Measurements from ENCODE around the gene SLC46A2. TPM values are rescaled to one million over a fixed set of nuclear protein-coding genes. Genes with fewer than 3 reads are reported as not detected.

SLC46A2 gene
- total and polyA plus RNA-seq, 2 of the 8 experiments (the other 6 are each of a cell fraction or from before 2014, with no cell fraction given): 0.03 TPM; not detected in 1

DNA sequence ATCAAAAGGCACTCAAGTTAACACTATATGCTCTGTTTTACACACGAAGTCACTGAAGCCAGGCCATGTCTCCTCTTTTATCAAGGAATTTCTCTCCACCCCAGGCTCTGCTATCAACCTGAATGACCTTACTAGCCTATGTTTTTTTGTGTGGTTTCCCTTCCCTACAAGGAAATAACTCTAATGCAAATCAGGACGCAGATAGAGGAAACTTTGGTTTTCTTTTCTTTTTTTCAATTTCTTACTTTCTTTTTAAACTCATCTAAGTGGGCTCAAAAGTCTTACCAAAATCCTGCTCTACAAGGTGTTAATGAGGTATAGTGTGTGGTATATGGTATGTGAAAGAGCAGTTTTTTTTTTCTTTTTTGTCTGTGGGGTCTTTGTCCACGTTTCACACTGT is 5.5 kb upstream of the SLC46A2 start:
- WGBS, 2 experiments (ENCODE audit: extremely low coverage in 1 of 2, insufficient coverage in 1 of 2, insufficient read length in 1 of 2, insufficient replicate concordance in 2 of 2, low coverage in 1 of 2, low lambda C conversion rate in 2 of 2, missing lambda C conversion rate in 1 of 2): 77% methylated on average over 3 of the region's 3 CpGs; no CpG with 5 or more reads in 1 of the 2 experiments
- no peak for FAIRE-seq
- TF ChIP-seq CEBPB (IDR thresholded peaks at IDR 0.05; ENCODE audit: low read depth, low read length) (no peak), TAF7 (optimal IDR thresholded peaks at IDR 0.05; ENCODE audit: borderline replicate concordance, low read depth, low read length) (no peak), SIN3A (conservative IDR thresholded peaks at IDR 0.05 in 1 of 2, IDR thresholded peaks at IDR 0.05 in 1 of 2; ENCODE audit: low read depth in 1 of 2, low read length in 2 of 2) (no peak), POLR2AphosphoS5 (IDR thresholded peaks at IDR 0.05; ENCODE audit: low read depth, low read length) (no peak), JUND (IDR thresholded peaks at IDR 0.05; ENCODE audit: low read length) (no peak), CHD1 (IDR thresholded peaks at IDR 0.05; ENCODE audit: low read depth, low read length) (no peak), CTBP2 (IDR thresholded peaks at IDR 0.05; ENCODE audit: borderline replicate concordance, insufficient read depth, insufficient read length, low read length) (no peak), ASH2L (IDR thresholded peaks at IDR 0.05; ENCODE audit: low read length) (no peak), GTF2F1 (IDR thresholded peaks at IDR 0.05; ENCODE audit: borderline replicate concordance, low read depth, low read length) (no peak), HDAC6 (IDR thresholded peaks at IDR 0.05; ENCODE audit: low read depth, low read length) (no peak), EGR1 (IDR thresholded peaks at IDR 0.05; ENCODE audit: borderline replicate concordance, low read depth, low read length) (no peak), RXRA (IDR thresholded peaks at IDR 0.05; ENCODE audit: insufficient read depth, low read depth, low read length) (no peak), TEAD4 (IDR thresholded peaks at IDR 0.05; ENCODE audit: low read depth, low read length) (no peak), TCF12 (IDR thresholded peaks at IDR 0.05; ENCODE audit: low read depth, low read length) (no peak), BRCA1 (IDR thresholded peaks at IDR 0.05; ENCODE audit: low read depth, low read length) (no peak)
- TF ChIP-seq, protein P1, sequence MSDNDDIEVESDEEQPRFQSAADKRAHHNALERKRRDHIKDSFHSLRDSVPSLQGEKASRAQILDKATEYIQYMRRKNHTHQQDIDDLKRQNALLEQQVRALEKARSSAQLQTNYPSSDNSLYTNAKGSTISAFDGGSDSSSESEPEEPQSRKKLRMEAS (IDR thresholded peaks at IDR 0.05): no peak

More for the DNA sequence above, 5.5 kb upstream of the SLC46A2 start:
- Histone ChIP-seq H2BK15ac (ENCODE audit: low read length) (no peak overlapping the region), H2BK12ac (ENCODE audit: low read depth, low read length) (no peak overlapping the region), H3K18ac (ENCODE audit: extremely low read depth, low read length) (no peak overlapping the region), H3K23me2 (ENCODE audit: low read depth, low read length) (peaks cover 7% of the 10 kb centered on the region; the same call in 1 of the 2 replicates), H3K4me3 (ENCODE audit: extremely low read depth in 1 of 4, insufficient read depth in 2 of 4, low read depth in 3 of 4, low read length in 4 of 4) (no peak overlapping the region), H3K9ac (replicated peaks in 1 of 4; ENCODE audit: extremely low read depth in 1 of 4, low read depth in 3 of 4, low read length in 3 of 4) (no peak overlapping the region), H2BK20ac (ENCODE audit: low read length) (no peak overlapping the region), H3K23ac (ENCODE audit: insufficient read length) (no peak overlapping the region), H4K91ac (replicated peaks; ENCODE audit: insufficient read length, low read length) (no peak overlapping the region), H2AK5ac (ENCODE audit: low read depth, low read length) (no peak overlapping the region), H3K27me3 (replicated peaks in 1 of 4; ENCODE audit: control insufficient read depth in 3 of 4, extremely low read depth in 1 of 4, insufficient read depth in 3 of 4, low read length in 3 of 4) (peaks cover 0 to 14% (median 9%) of the 10 kb centered on the region in 4 experiments; a peak in 6 of 7 replicates), H3K4me1 (replicated peaks in 1 of 4; ENCODE audit: control insufficient read depth in 3 of 4, insufficient read depth in 4 of 4, low read length in 3 of 4) (no peaks in the 10 kb centered on the region), H2AFZ (ENCODE audit: low read length) (no peak overlapping the region), H4K8ac (ENCODE audit: extremely low read depth, insufficient read depth, low read length) (no peak overlapping the region), H3K79me2 (ENCODE audit: control insufficient read depth in 1 of 2, insufficient read depth in 2 of 2, low read length in 2 of 2) (no peaks in the 10 kb centered on the region), H4K5ac (ENCODE audit: insufficient read length, low read depth, low read length) (no peak overlapping the region), H3K4me2 (ENCODE audit: insufficient read depth in 1 of 2, low read depth in 2 of 2, low read length in 2 of 2) (no peak overlapping the region), H3K4ac (replicated peaks; ENCODE audit: insufficient read length, low read depth, low read length) (no peak overlapping the region), H2BK5ac (ENCODE audit: low read depth, low read length) (no peak overlapping the region), H3K14ac (ENCODE audit: insufficient read length) (no peak overlapping the region), H3K9me3 (ENCODE audit: insufficient read depth in 2 of 2, low read depth in 1 of 2, low read length in 1 of 2) (no peaks in the 10 kb centered on the region), H3K27ac (ENCODE audit: low read depth, low read length) (no peak overlapping the region), H4K20me1 (replicated peaks in 1 of 2; ENCODE audit: control insufficient read depth in 1 of 2, insufficient read depth in 2 of 2, low read length in 2 of 2) (no peaks in the 10 kb centered on the region), H3K36me3 (ENCODE audit: control insufficient read depth in 2 of 4, insufficient read depth in 4 of 4, low read length in 3 of 4) (no peaks in the 10 kb centered on the region), H3K56ac (replicated peaks; ENCODE audit: insufficient read length, low read depth, low read length) (no peak overlapping the region), H2BK120ac (replicated peaks; ENCODE audit: low read depth, low read length) (no peak overlapping the region), H3K79me1 (ENCODE audit: low read depth, low read length) (no peaks in the 10 kb centered on the region)
- POLR2A ChIA-PET (ENCODE audit: partially characterized antibody): no interaction called here
- DNase-seq (ENCODE audit: low read depth in 1 of 2, low spot score in 2 of 2): no peak
- CTCF ChIA-PET (ENCODE audit: partially characterized antibody): no interaction called here
